Loucy (cell line): ENCODE results near the gene CHST12.

Source experiments
- H2AFZ ChIP-seq: fragments of 200-600 bp; sonication (generic); 2 replicates; pipeline ENCODE4 v1.6.0; 2016; ENCODE audit warnings: antibody characterized with exemption, mild to moderate bottlenecking, low read length, moderate library complexity
- H3F3A ChIP-seq: fragments of 200-600 bp; 2 replicates; pipeline ENCODE4 v1.6.0; 2016; ENCODE audit warnings: antibody characterized with exemption, low read depth, mild to moderate bottlenecking
- H3K27me3 ChIP-seq: fragments of 200-600 bp; sonication (generic); 2 replicates; pipeline ENCODE4 v1.6.1; 2014; ENCODE audit warnings: low read length, mild to moderate bottlenecking; ENCODE audit not compliant: insufficient read depth, poor library complexity, severe bottlenecking
- H3K36me3 ChIP-seq: fragments of 200-600 bp; sonication (generic); 2 replicates; pipeline ENCODE4 v1.6.1; 2016; ENCODE audit warnings: low read length; ENCODE audit not compliant: insufficient read depth
- H3K4me1 ChIP-seq: fragments of 200-600 bp; sonication (generic); 2 replicates; pipeline ENCODE4 v1.5.1; 2014; ENCODE audit warnings: low read length, mild to moderate bottlenecking; ENCODE audit not compliant: insufficient read depth, poor library complexity, severe bottlenecking
- H3K4me2 ChIP-seq: fragments of 200-600 bp; sonication (generic); 2 replicates; pipeline ENCODE4 v1.6.0; 2014; ENCODE audit warnings: antibody characterized with exemption, low read length, low read depth, mild to moderate bottlenecking; ENCODE audit not compliant: poor library complexity, severe bottlenecking
- H3K4me3 ChIP-seq: fragments of 200-600 bp; sonication (generic); 2 replicates; pipeline ENCODE4 v1.5.1; 2014; ENCODE audit warnings: low read length, mild to moderate bottlenecking, mixed read lengths; ENCODE audit not compliant: poor library complexity, severe bottlenecking
- H3K79me2 ChIP-seq: fragments of 200-600 bp; sonication (generic); 2 replicates; pipeline ENCODE4 v1.6.1; 2014; ENCODE audit warnings: low read length; ENCODE audit not compliant: insufficient read depth
- H3K9ac ChIP-seq: fragments of 200-600 bp; sonication (generic); 2 replicates; pipeline ENCODE4 v1.6.0; 2014; ENCODE audit warnings: mild to moderate bottlenecking, low read depth, low read length, moderate library complexity; ENCODE audit not compliant: poor library complexity, severe bottlenecking
- H3K9me2 ChIP-seq: fragments of 200-600 bp; sonication (generic); replicated peaks from 2 replicates; pipeline ENCODE4 v1.6.1; 2016; ENCODE audit warnings: low read depth, low read length, mixed read lengths
- H3K9me3 ChIP-seq: fragments of 200-600 bp; sonication (generic); 2 replicates; pipeline ENCODE4 v1.6.1; 2014; ENCODE audit warnings: mild to moderate bottlenecking, antibody characterized with exemption, low read length, low read depth; ENCODE audit not compliant: insufficient read depth
- H4K20me1 ChIP-seq: fragments of 200-600 bp; sonication (generic); 2 replicates; pipeline ENCODE4 v1.6.0; 2014; ENCODE audit warnings: antibody characterized with exemption, low read length, mild to moderate bottlenecking; ENCODE audit not compliant: insufficient read depth, poor library complexity, severe bottlenecking
- EZH2phosphoT487 ChIP-seq: fragments of 200-600 bp; IDR thresholded peaks from 2 replicates; pipeline ENCODE4 v1.6.1; 2018; ENCODE audit warnings: antibody characterized with exemption, mild to moderate bottlenecking, moderate library complexity, borderline replicate concordance
- TF ChIP-seq, protein P1 (sequence below): fragments of 200-600 bp; sonication (generic); conservative IDR thresholded peaks from 2 replicates; pipeline ENCODE4 v1.5.1; 2014; ENCODE audit warnings: mild to moderate bottlenecking, antibody characterized with exemption, low read length

CHST12 gene

GRCh38 chr7:2393706-2394105 lies 9.7 kb upstream of the CHST12 start:
- Histone ChIP-seq H3F3A (no peaks in the 10 kb centered on the region), H3K27me3 (no peaks in the 10 kb centered on the region), H3K4me2 (no peak overlapping the region), H4K20me1 (no peaks in the 10 kb centered on the region), H3K9ac (no peak overlapping the region), H2AFZ (no peak overlapping the region), H3K9me3 (no peaks in the 10 kb centered on the region), H3K36me3 (no peaks in the 10 kb centered on the region), H3K4me1 (peaks cover 8% of the 10 kb centered on the region), H3K4me3 (no peak overlapping the region), H3K79me2 (no peaks in the 10 kb centered on the region), H3K9me2 (no peaks in the 10 kb centered on the region)
- TF ChIP-seq EZH2phosphoT487 = no peak
- TF ChIP-seq, protein P1, sequence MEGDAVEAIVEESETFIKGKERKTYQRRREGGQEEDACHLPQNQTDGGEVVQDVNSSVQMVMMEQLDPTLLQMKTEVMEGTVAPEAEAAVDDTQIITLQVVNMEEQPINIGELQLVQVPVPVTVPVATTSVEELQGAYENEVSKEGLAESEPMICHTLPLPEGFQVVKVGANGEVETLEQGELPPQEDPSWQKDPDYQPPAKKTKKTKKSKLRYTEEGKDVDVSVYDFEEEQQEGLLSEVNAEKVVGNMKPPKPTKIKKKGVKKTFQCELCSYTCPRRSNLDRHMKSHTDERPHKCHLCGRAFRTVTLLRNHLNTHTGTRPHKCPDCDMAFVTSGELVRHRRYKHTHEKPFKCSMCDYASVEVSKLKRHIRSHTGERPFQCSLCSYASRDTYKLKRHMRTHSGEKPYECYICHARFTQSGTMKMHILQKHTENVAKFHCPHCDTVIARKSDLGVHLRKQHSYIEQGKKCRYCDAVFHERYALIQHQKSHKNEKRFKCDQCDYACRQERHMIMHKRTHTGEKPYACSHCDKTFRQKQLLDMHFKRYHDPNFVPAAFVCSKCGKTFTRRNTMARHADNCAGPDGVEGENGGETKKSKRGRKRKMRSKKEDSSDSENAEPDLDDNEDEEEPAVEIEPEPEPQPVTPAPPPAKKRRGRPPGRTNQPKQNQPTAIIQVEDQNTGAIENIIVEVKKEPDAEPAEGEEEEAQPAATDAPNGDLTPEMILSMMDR = no peak

DNA sequence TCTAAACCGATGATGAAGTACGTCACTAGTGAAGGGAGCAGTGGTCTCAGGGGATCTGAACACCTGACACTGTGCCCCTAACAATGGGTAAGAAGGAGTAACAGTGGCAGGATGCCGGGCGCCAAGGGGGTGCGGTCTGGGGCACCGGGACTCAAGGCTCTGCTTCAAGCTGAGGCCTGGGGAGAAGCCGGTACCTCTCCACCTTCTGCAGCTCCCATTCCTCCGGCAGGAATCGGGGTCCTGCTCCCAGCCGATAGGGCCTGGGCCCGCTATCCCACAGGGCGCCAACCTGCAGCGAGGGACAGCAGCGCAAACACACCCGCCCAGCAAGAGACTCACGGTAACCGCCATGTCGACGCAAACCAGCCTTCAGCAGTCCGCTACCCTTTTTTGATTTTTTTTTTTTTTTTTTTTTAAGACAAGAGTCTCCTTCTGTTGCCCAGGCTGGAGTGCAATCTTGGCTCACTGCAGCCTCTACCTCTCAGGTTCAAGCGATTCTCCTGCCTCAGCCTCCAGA lies 8.8 kb upstream of the CHST12 start:
- Histone ChIP-seq H3K4me2 (no peak overlapping the region), H3F3A (peaks cover 2% of the 10 kb centered on the region), H4K20me1 (no peaks in the 10 kb centered on the region), H3K9me2 (no peaks in the 10 kb centered on the region), H3K4me1 (peaks cover 14% of the 10 kb centered on the region), H3K9me3 (no peaks in the 10 kb centered on the region), H3K27me3 (no peaks in the 10 kb centered on the region), H3K4me3 (no peak overlapping the region), H3K9ac (no peak overlapping the region), H3K79me2 (no peaks in the 10 kb centered on the region), H2AFZ (no peak overlapping the region), H3K36me3 (no peaks in the 10 kb centered on the region)
- no peak for TF ChIP-seq EZH2phosphoT487
- TF ChIP-seq, protein P1 = no peak

DNA sequence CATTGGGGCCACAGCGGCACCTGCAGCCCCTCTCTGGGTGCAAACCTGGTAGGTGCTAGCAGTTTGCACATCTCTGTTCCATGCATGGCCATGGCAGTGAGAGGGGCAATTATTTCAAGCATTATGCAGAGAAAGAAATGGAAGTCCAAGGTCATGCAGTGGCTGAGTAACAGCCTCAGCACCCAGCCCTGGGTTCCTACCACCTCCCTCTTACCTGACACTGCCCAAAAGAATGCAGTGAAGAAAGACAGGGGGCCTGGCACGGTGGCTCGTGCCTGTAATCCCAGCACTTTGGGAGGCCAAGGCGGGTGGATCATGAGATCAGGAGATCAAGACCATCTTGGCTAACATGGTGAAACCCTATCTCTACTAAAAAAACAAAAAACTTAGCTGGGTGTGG lies 4.9 kb upstream of the CHST12 start:
- Histone ChIP-seq H3K27me3 (no peaks in the 10 kb centered on the region), H3K36me3 (no peaks in the 10 kb centered on the region)

More for the DNA sequence above, 4.9 kb upstream of the CHST12 start:
- Histone ChIP-seq H3K4me1 (peaks cover 32% of the 10 kb centered on the region), H3K9me3 (no peaks in the 10 kb centered on the region), H4K20me1 (peaks cover under 1% of the 10 kb centered on the region), H3K4me3 (no peak overlapping the region), H2AFZ (no peak overlapping the region), H3K9me2 (no peaks in the 10 kb centered on the region), H3K4me2 (no peak overlapping the region), H3K79me2 (peaks cover 12% of the 10 kb centered on the region), H3F3A (peaks cover 6% of the 10 kb centered on the region), H3K9ac (no peak overlapping the region)
- TF ChIP-seq, protein P1 = no peak
- no peak for TF ChIP-seq EZH2phosphoT487
